HG03108 (cell line): Measurements from ENCODE around the gene MRPL42.
"Not testable (repeated sequence)": the region's sequence is repeated elsewhere in the genome, so short reads cannot be mapped to it uniquely, and the experiment has no call there.

Experiments
- ATAC-seq: cut with Tn5 transposase; IDR thresholded peaks from one replicate; pipeline ENCODE4 v1.9.1; 2021; ENCODE audit warnings: moderate library complexity; ENCODE audit not compliant: unreplicated experiment

The MRPL42 gene

GRCh38 chr12:93467351-93468007 lies at the start of gene MRPL42:
TSS of gene MRPL42 (plus strand) at chr12:93467514. CDS start at chr12:93469286, 1,772 bp downstream.
- peak; percentile 84 for ATAC-seq

GRCh38 chr12:93417967-93418480 lies 49.3 kb upstream of the MRPL42 start:
- no peak for ATAC-seq

- no peak for ATAC-seq
Observed at GRCh38 chr12:93419388-93420034, 47.8 kb upstream of the MRPL42 start.

- ATAC-seq = no peak
Observed at GRCh38 chr12:93422050-93422449, 45.3 kb upstream of the MRPL42 start.

- ATAC-seq = no peak
Observed at GRCh38 chr12:93425736-93426411, 41.4 kb upstream of the MRPL42 start.

GRCh38 chr12:93426412-93426805 lies 40.9 kb upstream of the MRPL42 start:
- no peak for ATAC-seq

- ATAC-seq = no peak
Observed at GRCh38 chr12:93427779-93428564, 39.3 kb upstream of the MRPL42 start.

GRCh38 chr12:93429448-93429847 lies 37.9 kb upstream of the MRPL42 start:
- no peak for ATAC-seq

- ATAC-seq = no peak
Observed at GRCh38 chr12:93429852-93430251, 37.5 kb upstream of the MRPL42 start.

- ATAC-seq = no peak
Observed at GRCh38 chr12:93430280-93430679, 37.0 kb upstream of the MRPL42 start.

GRCh38 chr12:93432031-93432430 lies 35.3 kb upstream of the MRPL42 start:
- ATAC-seq = not testable (repeated sequence)

GRCh38 chr12:93434256-93434865 lies 33.0 kb upstream of the MRPL42 start:
- ATAC-seq = no peak

GRCh38 chr12:93438266-93439050 lies 28.9 kb upstream of the MRPL42 start:
- no peak for ATAC-seq

GRCh38 chr12:93440043-93440835 lies 27.1 kb upstream of the MRPL42 start:
- ATAC-seq = no peak

- no peak for ATAC-seq
Observed at GRCh38 chr12:93441081-93441616, 26.2 kb upstream of the MRPL42 start.

- ATAC-seq = peak; percentile 81
Observed at GRCh38 chr12:93441617-93442410, 25.5 kb upstream of the MRPL42 start, which contains the start of gene UBE2N. TSS of gene UBE2N (minus strand) at chr12:93441947. CDS start at chr12:93441884, 63 bp downstream.

GRCh38 chr12:93442411-93443340 lies 24.6 kb upstream of the MRPL42 start:
- no peak for ATAC-seq
